Measurements from ENCODE around the gene LMO2.

The LMO2 gene

DNA sequence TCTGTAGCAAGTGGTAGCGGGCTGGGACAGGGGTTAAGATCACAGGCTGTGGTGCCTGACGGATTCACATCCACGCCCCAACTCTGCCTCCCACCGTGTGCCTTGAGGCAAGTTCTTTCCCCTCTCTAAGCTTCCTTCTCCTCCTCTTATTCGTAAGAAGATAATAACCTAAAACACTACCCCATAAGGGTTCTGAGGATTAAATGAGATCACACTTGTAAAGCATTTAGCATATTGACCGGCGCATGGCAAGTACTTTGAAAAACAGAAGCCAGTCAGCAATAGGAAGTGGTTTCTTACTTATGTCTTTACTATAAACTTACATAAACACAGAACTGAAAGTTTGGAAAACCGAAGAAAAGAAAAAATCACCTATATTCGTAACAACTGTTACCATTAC lies 15.5 kb upstream of the LMO2 start:
- Histone ChIP-seq H3K36me3 (ENCODE audit: insufficient read depth, low read length) (no peaks in the 10 kb centered on the region), H3K9me3 (ENCODE audit: control insufficient read depth, insufficient read depth, low read length) (no peaks in the 10 kb centered on the region), H3K4me1 (ENCODE audit: insufficient read depth, low read length) (peaks cover 13% of the 10 kb centered on the region), H3K9ac (ENCODE audit: low read depth, low read length) (no peak overlapping the region)

DNA sequence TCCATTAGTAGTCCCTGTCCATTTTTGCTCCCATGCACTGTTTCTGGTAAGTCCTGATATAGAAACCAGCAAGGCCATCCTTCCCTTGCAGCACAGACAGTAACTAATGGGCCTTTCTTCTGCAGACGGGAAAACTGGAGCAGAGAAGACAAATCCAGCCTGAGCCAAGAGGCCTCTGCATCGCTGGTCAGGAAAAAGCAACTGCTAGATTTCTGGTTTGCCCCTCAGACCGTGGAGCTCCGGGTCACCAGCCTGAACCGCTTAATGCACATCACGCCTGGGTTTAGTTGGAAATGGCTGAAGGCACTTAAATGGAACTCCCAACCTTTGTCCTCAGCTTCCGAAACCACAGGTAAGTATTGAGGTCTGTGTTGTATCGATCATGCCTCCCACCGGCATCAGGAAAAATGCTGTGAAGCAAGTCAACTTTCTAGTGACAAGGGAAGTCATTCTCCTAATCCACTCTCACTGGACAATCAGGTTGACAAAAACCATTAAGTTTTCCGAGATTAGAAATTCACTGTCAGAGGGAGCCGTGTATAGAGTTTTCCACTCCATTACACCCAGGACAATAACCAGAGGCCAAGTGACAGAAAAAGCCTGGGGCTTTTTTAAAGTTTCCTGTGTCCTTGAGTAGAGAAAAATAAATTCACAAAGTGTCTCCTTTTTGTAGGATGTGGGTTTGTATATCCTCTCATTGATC lies 14.8 kb upstream of the LMO2 start:
- Histone ChIP-seq H3K36me3 (ENCODE audit: insufficient read depth, low read length) (no peaks in the 10 kb centered on the region), H3K9ac (ENCODE audit: low read depth, low read length) (no peak overlapping the region), H3K9me3 (ENCODE audit: control insufficient read depth, insufficient read depth, low read length) (no peaks in the 10 kb centered on the region), H3K4me1 (ENCODE audit: insufficient read depth, low read length) (peaks cover 7% of the 10 kb centered on the region)

DNA sequence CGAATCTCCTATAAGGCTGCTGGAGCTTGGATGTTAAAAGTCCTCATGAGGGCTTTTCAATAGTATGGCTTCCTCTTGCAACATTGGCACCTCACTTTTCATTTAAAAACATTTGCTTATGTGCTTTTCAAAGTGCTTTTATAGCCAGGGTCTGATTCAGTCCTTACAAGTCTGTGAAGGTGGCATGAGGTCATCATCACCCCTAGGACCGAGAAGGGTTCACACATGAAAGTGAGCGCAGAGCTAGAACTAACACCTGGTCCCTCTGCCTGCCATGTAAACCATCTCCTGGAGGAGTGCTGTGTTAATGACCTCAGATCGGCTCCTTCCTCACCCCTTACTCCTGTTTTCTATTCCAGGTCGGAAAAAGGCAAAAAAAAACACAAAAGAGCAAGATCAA lies 12.2 kb upstream of the LMO2 start:
- H3K36me3 ChIP-seq (ENCODE audit: insufficient read depth, low read length) = no peaks in the 10 kb centered on the region
- no peak overlapping the region for H3K9ac ChIP-seq (ENCODE audit: low read depth, low read length)
- peaks cover 9% of the 10 kb centered on the region for H3K4me1 ChIP-seq (ENCODE audit: insufficient read depth, low read length)
- H3K9me3 ChIP-seq (ENCODE audit: control insufficient read depth, insufficient read depth, low read length) = no peaks in the 10 kb centered on the region

DNA sequence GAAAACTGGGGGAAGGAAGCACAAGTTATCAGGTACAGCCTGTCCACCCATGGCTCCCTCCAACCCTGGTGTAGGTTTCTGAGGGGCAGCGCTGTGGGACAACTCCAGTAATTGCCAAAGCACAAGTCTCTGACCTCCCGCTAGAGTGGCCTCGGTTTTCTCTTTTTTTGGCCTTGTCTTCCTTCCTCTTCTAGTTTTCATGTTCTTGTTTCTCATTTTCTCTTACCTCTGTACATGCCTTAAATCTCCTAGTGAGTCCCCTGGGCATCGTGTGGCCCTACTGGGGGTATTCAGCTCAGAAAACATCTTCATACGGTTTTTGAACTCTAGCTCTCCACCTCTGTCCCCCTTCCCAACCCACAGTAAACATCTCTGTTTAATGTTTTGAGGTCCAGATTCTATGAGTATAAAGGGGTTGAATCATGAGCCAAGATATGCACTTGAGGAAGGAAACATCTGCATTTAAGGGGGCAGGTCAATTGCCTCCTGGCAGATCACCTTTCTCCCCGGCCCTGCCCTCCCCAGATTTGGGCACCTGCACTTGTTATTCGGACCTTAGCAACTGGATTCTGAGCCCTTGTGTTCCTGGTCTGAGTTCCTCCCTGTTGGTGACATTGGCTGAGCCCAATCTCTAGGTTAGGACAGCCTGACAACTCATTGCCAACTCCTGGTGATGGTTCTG lies 8.4 kb upstream of the LMO2 start:
- no peaks in the 10 kb centered on the region for H3K9me3 ChIP-seq (ENCODE audit: control insufficient read depth, insufficient read depth, low read length)
- H3K4me1 ChIP-seq (ENCODE audit: insufficient read depth, low read length) = peaks cover 5% of the 10 kb centered on the region; the same call in 1 of the 2 replicates
- no peak overlapping the region for H3K9ac ChIP-seq (ENCODE audit: low read depth, low read length)
- no peaks in the 10 kb centered on the region for H3K36me3 ChIP-seq (ENCODE audit: insufficient read depth, low read length)

- H3K9me3 ChIP-seq (ENCODE audit: control insufficient read depth, insufficient read depth, low read length) = no peaks in the 10 kb centered on the region
- peaks cover 5% of the 10 kb centered on the region; the same call in 1 of the 2 replicates for H3K4me1 ChIP-seq (ENCODE audit: insufficient read depth, low read length)
- H3K36me3 ChIP-seq (ENCODE audit: insufficient read depth, low read length) = no peaks in the 10 kb centered on the region
- no peak overlapping the region for H3K9ac ChIP-seq (ENCODE audit: low read depth, low read length)
These were observed 7.6 kb upstream of the LMO2 start for GRCh38 chr11:33899400-33900037.

GRCh38 chr11:33898957-33899356 lies 7.1 kb upstream of the LMO2 start:
- Histone ChIP-seq H3K4me1 (ENCODE audit: insufficient read depth, low read length) (peaks cover 5% of the 10 kb centered on the region; the same call in 1 of the 2 replicates), H3K9ac (ENCODE audit: low read depth, low read length) (no peak overlapping the region), H3K9me3 (ENCODE audit: control insufficient read depth, insufficient read depth, low read length) (no peaks in the 10 kb centered on the region), H3K36me3 (ENCODE audit: insufficient read depth, low read length) (no peaks in the 10 kb centered on the region)

GRCh38 chr11:33897761-33898375 lies 6.0 kb upstream of the LMO2 start:
- H3K9me3 ChIP-seq (ENCODE audit: control insufficient read depth, insufficient read depth, low read length) = no peaks in the 10 kb centered on the region

GRCh38 chr11:33896911-33897310 lies 5.0 kb upstream of the LMO2 start:
- peaks cover 9% of the 10 kb centered on the region; the same call in 1 of the 2 replicates for H3K4me1 ChIP-seq (ENCODE audit: insufficient read depth, low read length)
- no peaks in the 10 kb centered on the region for H3K36me3 ChIP-seq (ENCODE audit: insufficient read depth, low read length)
- no peaks in the 10 kb centered on the region for H3K9me3 ChIP-seq (ENCODE audit: control insufficient read depth, insufficient read depth, low read length)
- no peak overlapping the region for H3K9ac ChIP-seq (ENCODE audit: low read depth, low read length)

More at GRCh38 chr11:33897761-33898375, 6.0 kb upstream of the LMO2 start:
- Histone ChIP-seq H3K36me3 (ENCODE audit: insufficient read depth, low read length) (no peaks in the 10 kb centered on the region), H3K9ac (ENCODE audit: low read depth, low read length) (no peak overlapping the region), H3K4me1 (ENCODE audit: insufficient read depth, low read length) (peaks cover 5% of the 10 kb centered on the region; the same call in 1 of the 2 replicates)

DNA sequence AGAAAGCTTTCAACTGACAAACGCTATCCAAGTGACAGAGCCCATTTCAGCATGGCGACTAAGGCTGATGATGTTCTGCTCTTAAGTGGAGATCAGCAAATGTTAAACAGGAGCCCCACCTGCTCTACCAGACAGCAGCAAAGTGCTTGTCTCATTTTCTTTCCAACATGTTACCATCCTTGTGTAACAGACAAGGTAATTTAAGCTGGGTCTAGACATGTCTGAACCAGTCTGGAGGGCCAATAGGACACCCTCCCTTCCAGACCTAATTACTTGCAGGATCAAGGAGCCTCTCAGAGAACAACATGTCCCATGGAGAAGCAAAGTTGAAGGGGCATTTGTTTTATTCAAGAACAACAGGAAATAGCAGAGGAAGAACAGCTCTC lies 3.9 kb upstream of the LMO2 start:
- no peaks in the 10 kb centered on the region for H3K9me3 ChIP-seq (ENCODE audit: control insufficient read depth, insufficient read depth, low read length)
- peaks cover 21% of the 10 kb centered on the region for H3K4me1 ChIP-seq (ENCODE audit: insufficient read depth, low read length)
- H3K36me3 ChIP-seq (ENCODE audit: insufficient read depth, low read length) = no peaks in the 10 kb centered on the region
- no peak overlapping the region for H3K9ac ChIP-seq (ENCODE audit: low read depth, low read length)

GRCh38 chr11:33894398-33894746 lies 2.5 kb upstream of the LMO2 start:
- Histone ChIP-seq H3K9ac (ENCODE audit: low read depth, low read length) (no peak overlapping the region), H3K36me3 (ENCODE audit: insufficient read depth, low read length) (no peaks in the 10 kb centered on the region), H3K4me1 (ENCODE audit: insufficient read depth, low read length) (peaks cover 19% of the 10 kb centered on the region), H3K9me3 (ENCODE audit: control insufficient read depth, insufficient read depth, low read length) (no peaks in the 10 kb centered on the region)

DNA sequence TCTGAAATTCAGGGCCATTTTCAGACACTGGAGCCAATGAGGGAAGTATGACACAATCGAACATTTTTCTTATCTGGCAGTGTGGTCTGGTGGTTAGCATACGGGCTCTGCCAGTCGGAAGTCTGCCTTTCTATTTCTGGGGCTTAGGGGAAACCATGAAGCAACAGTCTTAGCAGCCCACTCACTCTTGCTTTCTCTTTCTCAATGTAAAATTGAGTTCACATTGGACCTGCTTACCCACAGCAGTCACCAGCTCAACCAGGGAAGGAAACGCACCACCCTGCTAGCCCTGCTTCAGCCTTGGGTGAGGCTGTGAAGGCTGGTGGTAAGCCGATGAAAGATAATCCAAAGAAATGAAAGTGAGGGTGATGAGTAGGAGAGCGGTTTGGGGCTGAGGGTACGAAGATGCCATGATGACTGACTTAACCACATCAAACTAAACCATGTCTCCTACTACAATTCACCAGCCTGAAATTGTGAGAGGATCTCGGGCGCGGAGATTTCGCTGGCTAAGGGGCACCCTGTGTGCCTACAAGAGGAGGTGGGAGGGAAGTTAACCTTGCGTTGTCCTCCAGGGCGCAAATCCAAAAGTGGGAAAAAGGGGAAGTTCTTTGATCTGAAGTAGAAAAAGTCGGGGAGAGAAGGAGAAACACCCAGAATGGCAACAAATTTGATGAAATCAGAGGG lies 2.0 kb upstream of the LMO2 start:
- Histone ChIP-seq H3K9me3 (ENCODE audit: control insufficient read depth, insufficient read depth, low read length) (no peaks in the 10 kb centered on the region), H3K9ac (ENCODE audit: low read depth, low read length) (no peak overlapping the region), H3K36me3 (ENCODE audit: insufficient read depth, low read length) (no peaks in the 10 kb centered on the region), H3K4me1 (ENCODE audit: insufficient read depth, low read length) (peaks cover 15% of the 10 kb centered on the region)

- Histone ChIP-seq H3K9me3 (ENCODE audit: control insufficient read depth, insufficient read depth, low read length) (no peaks in the 10 kb centered on the region), H3K4me1 (ENCODE audit: insufficient read depth, low read length) (peaks cover 15% of the 10 kb centered on the region), H3K36me3 (ENCODE audit: insufficient read depth, low read length) (no peaks in the 10 kb centered on the region), H3K9ac (ENCODE audit: low read depth, low read length) (no peak overlapping the region)
These were observed 1.2 kb upstream of the LMO2 start for GRCh38 chr11:33892906-33893594.

DNA sequence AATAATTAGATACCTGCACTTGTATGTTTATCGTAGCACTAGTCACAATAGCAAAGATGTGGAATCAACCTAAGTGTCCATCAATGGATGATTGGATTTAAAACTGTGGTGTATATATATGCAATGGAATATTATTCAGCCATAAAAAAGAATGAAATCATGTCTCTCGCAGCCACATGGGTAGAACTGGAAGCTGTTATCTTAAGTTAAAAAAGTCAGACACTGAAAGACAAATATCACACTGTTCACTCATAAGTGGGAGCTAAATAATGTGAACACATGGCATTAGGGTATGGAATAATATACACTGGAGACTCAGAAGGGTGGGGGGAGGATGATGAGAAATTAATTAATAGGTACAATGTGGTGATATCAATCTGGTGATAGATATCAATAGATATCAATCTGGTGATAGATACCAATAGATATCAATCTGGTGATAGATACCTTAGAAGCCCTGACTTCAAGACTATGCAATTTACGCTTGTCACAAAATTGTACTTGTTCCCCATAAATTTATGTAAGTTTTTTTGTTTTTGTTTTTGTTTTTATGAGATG lies 2.0 kb downstream of the LMO2 start:
- no peaks in the 10 kb centered on the region for H3K36me3 ChIP-seq (ENCODE audit: insufficient read depth, low read length)
- H3K9ac ChIP-seq (ENCODE audit: low read depth, low read length) = no peak overlapping the region
- H3K9me3 ChIP-seq (ENCODE audit: control insufficient read depth, insufficient read depth, low read length) = no peaks in the 10 kb centered on the region
- H3K4me1 ChIP-seq (ENCODE audit: insufficient read depth, low read length) = peaks cover 15% of the 10 kb centered on the region

Measured in ES-I3 (cell line).